Measurements from ENCODE around the gene CTSV. TPM values are rescaled to one million over a fixed set of nuclear protein-coding genes. Genes with fewer than 3 reads are reported as not detected.
"Not testable (repeated sequence)": the region's sequence is repeated elsewhere in the genome, so short reads cannot be mapped to it uniquely, and the experiment has no call there.

Gene CTSV
- total RNA-seq, 3 donors from 2014 or later: 1.5 to 17.8 (median 2.3) TPM

GRCh38 chr9:97001338-97001737, 37.6 kb downstream of the CTSV start:
- H3K36me3 ChIP-seq (ENCODE audit: low read depth); H3K9me3 ChIP-seq; DNase-seq; H3K4me1 ChIP-seq (ENCODE audit: low read depth); intact Hi-C loops (cut with DNase I, micrococcal nuclease); ATAC-seq; H3K4me3 ChIP-seq: not testable (repeated sequence)

DNA sequence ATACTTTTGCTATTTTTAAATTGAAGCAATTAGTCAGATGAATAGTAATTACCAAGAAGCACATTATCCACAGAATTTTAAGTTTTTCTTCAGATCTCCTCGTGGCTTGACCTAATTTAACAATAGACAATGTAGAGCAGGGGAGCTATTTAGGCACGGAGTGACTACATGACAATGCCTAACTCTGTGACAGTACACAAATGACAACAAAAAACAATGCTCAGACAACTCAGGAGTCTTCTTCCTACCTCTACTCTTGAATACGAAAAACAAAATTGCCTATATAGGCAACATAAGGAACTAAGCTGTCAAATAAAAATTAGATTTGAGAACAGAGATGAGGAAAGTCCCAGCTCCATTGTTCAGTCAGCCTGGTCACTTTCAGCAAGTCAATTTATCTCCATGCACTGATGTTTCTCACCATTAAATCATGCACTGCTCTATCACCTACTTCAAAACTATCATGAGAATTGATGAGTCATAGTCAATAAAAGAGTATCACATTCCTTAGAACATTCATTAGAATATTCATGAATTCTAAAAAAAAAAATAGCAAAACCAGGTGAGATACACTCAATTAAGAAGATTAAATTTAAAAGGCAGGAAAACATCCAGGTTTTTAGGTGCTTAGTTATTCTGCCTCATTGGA, 38.7 kb downstream of the CTSV start:
- H3K4me1 ChIP-seq (ENCODE audit: low read depth); ATAC-seq; intact Hi-C loops (cut with DNase I, micrococcal nuclease); H3K9me3 ChIP-seq; DNase-seq; H3K36me3 ChIP-seq (ENCODE audit: low read depth); H3K4me3 ChIP-seq: not testable (repeated sequence)

- H3K4me3 ChIP-seq; H3K9me3 ChIP-seq; intact Hi-C loops (cut with DNase I, micrococcal nuclease); H3K36me3 ChIP-seq (ENCODE audit: low read depth); ATAC-seq; H3K4me1 ChIP-seq (ENCODE audit: low read depth); DNase-seq: not testable (repeated sequence)
These were observed 39.2 kb downstream of the CTSV start for GRCh38 chr9:96999733-97000132.

DNA sequence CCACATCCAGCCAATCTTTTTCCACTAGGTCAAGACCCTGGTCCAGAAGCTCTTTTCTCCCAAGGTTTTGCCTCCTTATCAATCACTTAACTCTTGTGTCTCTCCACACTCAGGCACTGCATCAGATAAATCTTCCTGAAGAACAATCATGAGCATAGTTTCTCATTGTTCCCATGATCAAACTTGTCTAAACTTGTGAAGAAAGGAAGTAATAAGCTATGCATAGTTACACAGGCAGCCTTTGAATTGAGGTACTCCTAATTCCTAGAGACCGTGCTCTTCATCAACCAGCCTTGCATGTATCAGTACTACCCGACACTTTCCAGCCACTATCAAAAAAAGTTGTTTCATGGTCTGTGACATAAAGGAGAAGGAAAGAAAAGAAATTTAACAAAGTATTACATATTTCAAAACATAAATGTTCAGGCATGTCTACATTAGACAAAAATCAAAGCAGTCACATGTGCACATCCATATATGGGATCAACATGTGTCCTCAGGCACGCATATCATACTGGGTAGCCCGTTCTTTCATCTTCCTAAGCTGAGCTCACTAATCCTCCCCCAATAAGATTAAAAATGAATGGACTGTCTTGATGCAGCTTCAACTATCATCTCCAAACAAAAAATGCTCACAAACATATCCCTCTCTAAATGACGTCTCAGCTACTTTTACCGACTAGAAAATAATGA, 41.8 kb downstream of the CTSV start:
- ATAC-seq; H3K36me3 ChIP-seq (ENCODE audit: low read depth); H3K4me1 ChIP-seq (ENCODE audit: low read depth); intact Hi-C loops (cut with DNase I, micrococcal nuclease); DNase-seq; H3K9me3 ChIP-seq; H3K4me3 ChIP-seq: not testable (repeated sequence)

- intact Hi-C loops (cut with DNase I, micrococcal nuclease); ATAC-seq; H3K4me3 ChIP-seq; H3K9me3 ChIP-seq; H3K36me3 ChIP-seq (ENCODE audit: low read depth); H3K4me1 ChIP-seq (ENCODE audit: low read depth); DNase-seq: not testable (repeated sequence)
These were observed 44.4 kb downstream of the CTSV start for GRCh38 chr9:96994531-96995016.

GRCh38 chr9:96992303-96992702, 46.6 kb downstream of the CTSV start:
- intact Hi-C loops (cut with DNase I, micrococcal nuclease); H3K36me3 ChIP-seq (ENCODE audit: low read depth); H3K4me1 ChIP-seq (ENCODE audit: low read depth); ATAC-seq; H3K9me3 ChIP-seq; DNase-seq; H3K4me3 ChIP-seq: not testable (repeated sequence)

DNA sequence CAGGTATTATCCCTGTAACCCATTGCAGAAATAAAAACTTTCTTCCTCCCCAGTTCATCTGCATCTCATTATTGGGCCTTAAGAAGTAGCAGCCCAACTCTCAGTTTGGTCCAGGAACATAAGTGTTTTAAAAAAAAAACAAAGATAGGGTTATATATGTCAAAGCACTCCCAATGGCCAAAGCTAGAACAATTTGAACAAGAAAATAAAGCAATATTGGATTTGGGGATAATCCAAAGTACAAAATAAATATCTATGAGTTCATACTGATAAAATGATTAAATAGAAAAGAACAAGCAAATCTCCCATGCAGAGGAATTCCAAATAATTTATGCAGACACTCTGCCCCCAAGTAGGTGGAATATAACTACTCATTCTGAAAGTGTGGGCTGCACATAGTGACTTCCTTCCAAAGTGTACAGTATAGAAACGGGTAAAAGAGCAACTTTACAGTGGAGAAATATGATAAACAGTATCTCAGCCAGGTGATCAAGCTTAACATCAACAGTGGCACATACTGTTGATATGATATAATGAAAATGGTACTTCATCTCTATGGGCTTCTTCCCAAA, 49.1 kb downstream of the CTSV start:
- ATAC-seq; intact Hi-C loops (cut with DNase I, micrococcal nuclease); H3K4me1 ChIP-seq (ENCODE audit: low read depth): not testable (repeated sequence)

DNA sequence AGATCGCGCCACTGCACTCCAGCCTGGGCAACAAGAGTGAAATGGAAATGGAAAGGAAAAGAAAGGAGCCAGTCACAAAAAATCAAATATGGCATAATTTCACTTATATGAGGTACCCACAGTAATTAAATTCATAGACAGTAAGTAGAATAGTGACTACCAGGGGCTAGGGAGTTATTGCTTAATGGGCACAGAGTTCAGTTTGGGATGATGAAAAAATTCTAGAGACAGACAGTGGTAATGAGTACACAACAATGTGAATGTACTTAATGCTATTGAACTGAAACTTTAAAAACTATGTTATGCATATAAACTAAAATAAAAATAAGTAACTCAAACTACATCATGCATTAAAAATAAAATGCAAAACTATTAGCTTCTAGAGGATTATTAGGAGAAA, 54.1 kb downstream of the CTSV start:
- intact Hi-C loops (cut with DNase I, micrococcal nuclease); H3K4me1 ChIP-seq (ENCODE audit: low read depth); H3K9me3 ChIP-seq; ATAC-seq; H3K4me3 ChIP-seq; H3K36me3 ChIP-seq (ENCODE audit: low read depth); DNase-seq: not testable (repeated sequence)

More for the DNA sequence above, 49.1 kb downstream of the CTSV start:
- not testable (repeated sequence) for DNase-seq; H3K9me3 ChIP-seq; H3K36me3 ChIP-seq (ENCODE audit: low read depth); H3K4me3 ChIP-seq

DNA sequence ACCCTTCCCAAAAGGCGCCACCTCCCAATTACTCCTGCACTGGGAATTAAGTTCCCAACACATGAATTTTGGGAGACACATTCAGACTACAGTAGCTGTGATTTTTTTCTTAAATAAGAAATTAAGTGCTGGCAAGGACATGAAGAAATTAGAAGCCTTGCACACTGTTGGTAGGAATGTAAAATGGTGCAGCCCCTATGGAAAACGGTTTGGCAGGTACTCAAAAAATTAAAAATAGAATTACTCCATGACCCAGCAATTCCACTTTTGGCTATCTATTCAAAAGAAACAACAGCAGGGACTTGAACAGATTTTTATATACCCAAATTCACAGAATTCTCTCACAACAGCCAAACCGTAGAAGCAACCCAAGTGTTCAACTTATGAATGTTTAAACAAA, 54.8 kb downstream of the CTSV start:
- DNase-seq; intact Hi-C loops (cut with DNase I, micrococcal nuclease); H3K4me3 ChIP-seq; H3K9me3 ChIP-seq; H3K36me3 ChIP-seq (ENCODE audit: low read depth); H3K4me1 ChIP-seq (ENCODE audit: low read depth); ATAC-seq: not testable (repeated sequence)

GRCh38 chr9:96983496-96984122, 55.3 kb downstream of the CTSV start:
- H3K36me3 ChIP-seq (ENCODE audit: low read depth); ATAC-seq; H3K4me3 ChIP-seq; H3K4me1 ChIP-seq (ENCODE audit: low read depth); intact Hi-C loops (cut with DNase I, micrococcal nuclease); H3K9me3 ChIP-seq; DNase-seq: not testable (repeated sequence)

Other genes with a start within 250 kb of the CTSV start
- 1 to 10 TPM; 5.5 to 9.6 (median 8.2) TPM for gene ZNF782, start 184.6 kb downstream of the CTSV start, total RNA-seq
- not detected for gene NUTM2G, start 110.3 kb downstream of the CTSV start, total RNA-seq